Activated CD4-positive, CD25-positive, alpha-beta regulatory T cell treated with anti-CD3 and anti-CD28 coated beads, Interleukin-2, amount 50 U/mL, for 16 hours (primary cell): ENCODE measurements around the gene TENM4.

Experiments
- DNase-seq: peaks from one replicate; pipeline ENCODE4 v3.0.0-alpha.2; 2020; ENCODE audit warnings: low read depth, low spot score

The TENM4 gene

DNA sequence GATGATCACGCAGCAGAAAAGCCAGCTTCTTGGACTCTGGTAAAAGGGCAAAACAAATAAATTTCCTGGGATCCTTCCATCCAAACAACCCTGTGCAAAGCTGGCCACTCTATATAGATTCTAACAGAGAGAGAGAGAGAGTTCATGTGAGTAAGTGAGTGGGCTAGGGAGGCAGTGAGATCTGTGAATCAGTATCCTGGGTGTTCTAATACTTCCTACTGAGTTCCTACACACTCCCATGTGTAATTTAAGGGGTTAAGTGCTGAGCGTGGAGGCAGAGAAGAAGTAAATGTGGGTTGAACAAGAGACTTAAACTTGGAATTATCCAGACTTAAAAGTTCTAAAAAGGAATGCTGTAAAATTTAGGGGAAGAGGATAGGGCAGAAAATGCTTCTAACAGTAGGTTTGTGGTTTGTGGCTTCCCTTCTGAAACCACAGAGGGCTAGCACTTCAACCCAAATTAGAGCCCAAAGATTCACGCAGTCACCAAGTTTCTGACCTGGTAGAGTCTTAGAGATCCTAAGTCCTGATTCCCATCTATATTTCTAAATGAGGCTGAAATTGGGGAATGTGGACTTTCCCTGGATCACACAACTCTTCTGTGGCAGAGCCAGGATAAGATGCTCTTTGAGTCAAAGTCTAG is 413.9 kb downstream of the TENM4 start:
- no peak for DNase-seq

DNA sequence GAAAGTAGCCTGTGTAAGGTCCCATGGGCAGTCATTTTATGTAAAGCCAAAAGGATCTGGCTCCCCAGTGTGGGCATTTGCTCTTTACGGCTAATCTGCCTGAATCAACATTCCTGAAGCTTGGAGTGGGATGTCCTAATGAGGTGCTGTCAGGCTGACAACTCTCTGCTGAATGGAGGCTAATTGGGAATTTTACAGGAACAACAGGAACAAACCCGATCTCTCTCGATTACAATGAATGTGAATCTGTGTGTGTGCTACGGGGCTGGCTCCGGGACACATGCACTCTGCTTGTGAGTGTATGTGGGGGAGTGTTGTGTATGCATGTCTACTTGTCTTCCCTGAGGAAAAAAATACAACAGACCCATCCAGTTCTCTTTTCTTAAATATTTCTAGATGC is 415.2 kb downstream of the TENM4 start:
- no peak for DNase-seq

GRCh38 chr11:79025097-79025496 is 415.7 kb downstream of the TENM4 start:
- no peak for DNase-seq

- no peak for DNase-seq
Measured at GRCh38 chr11:79022265-79022664, 418.6 kb downstream of the TENM4 start.

DNA sequence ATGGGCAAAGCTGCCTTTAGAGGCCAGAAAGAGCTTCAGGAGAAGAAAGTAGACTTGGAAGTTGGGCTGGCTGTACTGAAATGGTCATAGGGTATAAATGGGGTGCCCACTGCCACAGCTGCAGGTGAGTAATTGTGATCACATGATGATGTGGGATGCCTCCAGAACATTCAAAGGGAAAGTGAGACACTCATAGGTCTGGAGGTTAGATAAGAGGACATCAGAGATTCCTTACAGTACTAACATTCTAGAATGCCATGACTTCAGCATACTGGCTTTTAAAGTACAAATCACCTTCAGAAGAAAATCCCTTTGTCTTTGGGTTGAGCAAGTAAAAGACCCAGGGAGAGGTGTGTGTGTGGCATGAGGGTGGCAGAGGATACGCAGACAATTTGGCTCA is 419.2 kb downstream of the TENM4 start:
- DNase-seq, result no peak

DNA sequence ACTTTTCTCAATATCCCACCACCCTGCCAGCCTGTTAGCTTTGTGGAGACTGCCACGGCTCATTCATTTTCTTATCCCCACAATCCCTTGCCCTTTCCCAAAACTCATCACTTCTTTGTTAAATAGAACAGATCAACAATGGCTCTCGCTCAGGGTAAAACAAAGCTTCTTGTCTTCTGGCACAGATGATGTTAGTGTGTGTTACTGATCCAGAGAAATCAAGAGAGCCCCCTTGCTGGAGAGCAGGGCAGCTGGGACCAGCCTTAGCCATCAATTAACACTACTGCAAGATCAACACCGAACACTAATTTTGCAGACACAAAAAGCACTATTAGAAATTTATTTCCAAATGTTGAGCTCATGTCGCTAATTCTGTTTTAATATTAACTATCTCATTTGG is 420.9 kb downstream of the TENM4 start:
- no peak for DNase-seq

DNA sequence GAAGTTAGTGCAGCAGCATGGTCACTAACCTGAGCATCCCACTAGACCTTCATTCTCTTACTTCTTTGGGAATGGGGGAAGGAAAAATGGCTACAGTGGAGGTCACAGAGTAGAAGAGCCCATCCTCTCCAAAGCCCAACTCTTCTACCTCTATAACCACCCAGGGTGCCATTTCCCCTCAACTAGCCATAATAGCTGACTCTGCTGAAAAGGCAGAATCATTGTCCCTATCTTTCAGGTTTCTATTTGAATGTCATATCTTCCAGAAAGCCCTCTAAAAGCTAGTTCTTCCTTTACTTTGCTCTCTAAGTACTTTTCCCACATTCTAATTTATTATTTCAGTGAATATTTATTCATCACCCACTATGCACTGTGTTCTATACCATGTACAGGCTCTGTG is 421.6 kb downstream of the TENM4 start:
- DNase-seq, result no peak

DNA sequence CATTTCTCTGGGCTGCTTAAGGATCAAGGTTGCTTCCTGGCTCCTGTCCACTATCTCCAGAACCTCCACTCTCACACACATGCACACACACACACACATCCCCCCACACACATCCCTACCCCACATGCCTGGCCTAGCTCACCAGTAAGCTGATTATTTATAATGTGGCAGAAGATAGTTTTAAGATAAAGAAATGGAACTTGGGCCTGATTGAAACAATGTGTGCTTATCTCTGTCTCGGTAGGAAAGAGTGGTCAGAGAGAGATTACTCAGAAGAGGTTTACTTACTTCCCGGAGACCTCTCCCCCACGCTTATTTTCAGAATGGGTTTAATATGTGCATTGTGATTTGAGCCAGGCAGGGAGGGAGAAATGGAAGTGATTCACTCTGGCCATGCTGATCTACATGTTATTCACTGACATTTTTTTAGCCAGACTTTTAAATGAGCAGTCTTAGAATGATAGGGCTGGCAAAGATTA is 422.4 kb downstream of the TENM4 start:
- DNase-seq, result no peak

DNA sequence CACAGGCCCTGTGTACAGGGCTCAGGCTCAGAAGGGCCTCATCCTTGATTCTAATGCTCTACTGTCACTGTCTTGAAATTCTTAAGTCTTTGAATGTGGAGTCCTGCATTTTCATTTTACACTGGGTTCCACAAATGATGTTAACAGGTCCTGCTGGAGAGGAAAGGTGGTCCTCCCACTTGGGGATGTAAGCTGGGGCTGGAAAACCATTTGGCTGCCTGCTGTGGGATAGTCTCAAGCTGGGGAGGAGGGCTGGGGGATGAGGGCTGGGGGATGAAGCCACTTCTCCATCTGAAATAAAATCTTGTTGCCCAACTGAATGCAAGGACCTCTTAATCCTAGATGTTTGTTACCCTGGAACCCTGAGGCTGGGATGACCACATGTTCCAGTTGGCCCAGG is 423.0 kb downstream of the TENM4 start:
- DNase-seq, result no peak

DNA sequence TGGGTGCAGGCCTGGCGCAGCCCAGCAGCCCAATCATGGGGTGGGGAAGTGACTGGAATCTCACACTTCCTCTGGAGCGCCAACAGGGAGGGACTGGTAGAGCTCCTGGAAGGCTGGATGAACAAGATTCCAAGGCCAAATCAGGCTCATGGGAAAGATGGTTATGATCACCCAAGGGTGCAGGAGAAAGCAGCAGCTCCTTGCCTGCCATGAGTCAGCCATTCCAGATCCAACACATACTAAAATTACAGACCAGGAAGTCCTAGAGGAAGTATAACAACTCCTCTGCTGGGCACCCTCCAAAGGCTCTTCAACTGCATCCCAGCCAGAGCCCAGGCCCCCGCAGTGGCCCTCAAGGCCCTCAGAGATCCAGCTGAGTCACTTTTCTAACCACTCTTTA is 427.3 kb downstream of the TENM4 start:
- DNase-seq, result no peak

- no peak for DNase-seq
Measured at GRCh38 chr11:79011357-79011756, 429.5 kb downstream of the TENM4 start.

DNA sequence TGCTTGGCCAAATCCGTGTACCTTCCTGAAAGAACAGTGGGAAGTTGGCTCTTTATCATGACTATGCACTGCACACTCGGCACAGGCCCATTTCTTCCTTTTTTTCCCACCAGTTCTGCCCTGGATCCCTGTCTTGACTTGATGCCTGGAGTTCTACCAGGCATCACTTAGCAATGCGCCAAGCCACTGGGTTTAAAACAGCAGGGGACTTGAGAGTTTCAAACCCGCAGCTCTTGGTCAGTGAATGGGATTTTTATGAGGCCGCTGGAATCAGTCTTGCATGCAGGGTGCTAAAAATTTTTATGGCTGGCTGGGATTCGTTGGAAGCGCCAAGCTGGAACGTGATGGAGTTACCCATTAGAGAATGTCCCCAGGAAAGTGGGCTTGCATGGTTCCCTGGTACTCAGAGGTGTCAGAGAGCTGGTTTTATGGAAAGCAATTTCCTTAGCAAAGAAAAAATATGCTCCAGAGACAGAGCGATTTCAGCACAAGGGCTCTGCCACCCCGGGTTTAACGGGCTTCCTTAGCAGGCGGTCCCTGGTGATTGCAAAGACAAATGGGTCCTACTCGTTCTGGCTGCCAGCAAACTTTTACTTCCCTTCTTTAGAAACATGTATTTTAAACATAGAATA is 432.9 kb downstream of the TENM4 start:
- DNase-seq, result no peak

DNA sequence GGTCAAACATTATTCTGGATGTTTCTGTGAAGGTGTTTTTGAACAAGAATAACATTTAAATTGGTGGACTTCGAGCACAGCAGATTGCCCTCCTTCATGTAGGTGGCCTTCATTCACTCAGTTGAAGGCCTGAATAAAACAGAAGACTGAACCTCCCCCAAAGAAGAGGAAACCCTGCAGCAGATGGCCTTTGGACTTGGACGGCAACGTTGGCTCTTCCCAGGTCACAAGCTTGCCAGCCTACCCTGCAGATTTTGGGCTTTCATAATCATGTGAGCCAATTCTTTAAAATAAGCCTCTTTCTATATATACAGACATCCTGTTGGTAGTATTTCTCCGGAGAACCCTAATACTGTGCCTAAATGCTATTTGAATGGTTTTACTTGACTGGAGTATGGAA is 434.0 kb downstream of the TENM4 start:
- DNase-seq, result no peak

DNA sequence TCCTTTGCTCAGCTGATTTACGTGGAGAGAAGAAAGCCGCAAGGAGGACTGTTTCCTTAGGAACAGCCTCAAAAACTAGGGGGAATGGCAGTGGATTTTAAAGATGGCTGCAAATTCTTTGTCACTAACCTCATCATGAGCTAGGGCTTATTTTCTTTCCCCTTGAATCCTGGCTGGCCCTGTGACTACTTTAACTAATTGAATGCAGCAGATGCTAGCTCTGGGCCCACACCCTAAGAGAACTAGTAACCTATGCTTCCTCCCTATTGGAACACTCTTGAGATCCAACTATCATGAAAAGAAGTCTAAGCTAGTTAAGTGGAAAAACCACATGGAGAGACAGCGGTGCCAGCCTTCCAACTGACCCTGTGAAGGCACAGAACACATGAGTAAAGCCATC is 444.8 kb downstream of the TENM4 start:
- DNase-seq, result no peak

DNA sequence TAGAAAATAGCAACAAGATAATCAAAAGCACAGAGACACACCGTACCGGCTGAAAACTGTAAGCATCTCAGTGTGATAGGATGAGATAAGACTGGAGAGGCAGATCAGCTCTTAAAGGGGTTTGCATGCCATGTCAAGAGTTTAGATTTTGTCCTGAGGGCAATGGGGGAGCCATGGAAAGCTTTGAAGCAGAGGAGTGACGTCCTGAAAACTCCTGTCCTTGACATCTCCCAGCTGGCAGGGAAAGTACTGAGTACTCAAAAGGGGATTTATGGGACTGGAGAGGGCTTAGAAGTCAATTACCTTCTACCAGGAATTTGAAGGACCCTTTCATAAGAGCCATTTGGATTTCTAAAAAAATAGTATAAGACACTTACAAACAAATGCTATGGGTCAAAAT is 445.7 kb downstream of the TENM4 start:
- DNase-seq, result no peak

- no peak for DNase-seq
Measured at GRCh38 chr11:78993802-78994430, 446.9 kb downstream of the TENM4 start.

- DNase-seq, result no peak
Measured at GRCh38 chr11:78991681-78992080, 449.1 kb downstream of the TENM4 start.

GRCh38 chr11:78990261-78990660 is 450.6 kb downstream of the TENM4 start:
- DNase-seq, result no peak

GRCh38 chr11:78987748-78988147 is 453.1 kb downstream of the TENM4 start:
- DNase-seq, result no peak

DNA sequence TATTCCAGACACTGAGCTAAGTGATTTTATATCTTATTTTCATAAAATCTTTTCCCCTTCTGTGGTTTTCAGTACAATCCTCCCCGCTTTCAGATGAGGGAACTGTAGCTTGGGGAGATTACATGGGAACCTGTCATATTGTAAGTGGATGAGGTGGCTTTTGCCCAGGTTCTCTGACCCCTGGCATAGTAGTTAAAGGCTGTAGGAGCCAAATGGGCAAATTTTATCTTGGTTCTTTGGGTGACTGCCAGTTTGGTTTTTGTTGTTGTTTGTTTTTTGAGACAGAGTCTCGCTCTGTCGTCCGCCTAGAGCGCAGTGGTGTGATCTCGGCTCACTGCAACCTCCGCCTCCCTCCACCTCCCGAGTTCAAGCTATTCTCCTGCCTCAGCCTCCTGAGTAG is 454.5 kb downstream of the TENM4 start:
- no peak for DNase-seq

DNA sequence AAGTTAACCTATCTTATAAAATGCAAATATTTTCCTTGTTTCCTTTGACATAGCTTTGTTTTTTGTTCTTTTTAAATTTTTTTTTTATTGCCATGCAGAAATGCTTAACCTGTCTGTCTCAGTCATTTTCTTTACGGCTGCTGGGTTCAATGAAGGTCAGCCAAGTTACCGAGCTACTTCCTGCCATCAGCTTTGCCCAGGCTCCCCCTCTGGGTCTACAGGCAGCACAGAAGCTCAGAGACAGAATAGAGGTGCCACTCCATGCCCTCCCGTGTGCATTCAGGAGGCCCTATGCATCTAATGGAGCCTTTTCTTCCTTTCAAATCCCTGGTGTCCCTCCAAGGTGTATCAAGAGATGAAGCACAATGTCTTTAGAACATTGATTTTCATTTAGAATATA is 455.2 kb downstream of the TENM4 start:
- DNase-seq, result no peak

DNA sequence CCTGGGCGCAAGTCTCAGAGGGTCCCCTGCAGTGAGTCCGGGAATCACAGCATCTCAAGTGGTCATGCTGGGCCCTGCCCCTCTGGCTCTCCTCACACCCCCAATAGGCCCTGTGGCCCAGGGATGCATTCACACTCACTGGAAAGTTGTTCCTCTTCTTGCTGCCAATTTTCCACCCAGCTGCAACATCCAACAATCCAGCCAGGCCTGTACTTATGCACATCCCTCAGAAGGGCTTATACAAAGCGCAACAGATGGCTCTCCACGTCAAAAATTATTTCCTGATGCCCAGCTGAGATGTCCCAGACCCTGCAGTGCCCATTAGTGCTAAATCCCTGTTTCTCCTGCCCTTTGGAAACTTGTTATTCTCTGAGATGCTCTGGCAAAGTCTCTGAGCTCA is 458.4 kb downstream of the TENM4 start:
- DNase-seq, result no peak

DNA sequence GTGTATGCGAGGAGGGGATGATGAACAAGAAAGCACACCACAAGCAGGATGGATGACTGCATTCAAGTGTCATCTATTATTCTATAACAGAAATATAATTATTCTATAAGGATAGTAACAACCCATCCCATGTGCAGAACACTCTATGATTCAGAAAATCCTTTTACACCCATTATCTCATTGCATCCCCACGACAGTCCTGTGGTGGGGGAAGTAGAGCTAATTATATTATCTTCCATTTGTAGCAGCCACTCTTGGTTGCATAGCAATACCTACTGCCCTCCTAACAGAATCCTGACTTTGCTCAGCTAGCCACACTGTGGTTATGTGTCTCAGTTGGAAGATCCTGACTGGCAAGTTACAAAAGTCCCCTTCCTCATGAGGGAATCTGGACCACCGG is 459.7 kb downstream of the TENM4 start:
- DNase-seq, result no peak
